Body of pancreas (tissue), 4 donors: ENCODE measurements around the gene PAN3. TPM values are rescaled to one million over a fixed set of nuclear protein-coding genes. Genes with fewer than 3 reads are reported as not detected.

ENCODE experiments used
- ATAC-seq: fragments of 150-250 bp; one replicate; pipeline ENCODE4 v1.9.1; 2016
- DNase-seq, 4 donors: peaks; one replicate each; pipeline ENCODE4 v3.0.0-alpha.2; 2019
- H3K27ac ChIP-seq, 4 donors: fragments of 200-600 bp; sonication (generic); 1 replicate in 3 of 4; 2 replicates in 1 of 4; pipeline versions ENCODE4 v1.5.1 to v1.6.1; 2016 to 2019; ENCODE audit warnings: mild to moderate bottlenecking in 1 of 4, mixed read lengths in 1 of 4, moderate library complexity in 1 of 4
- H3K27me3 ChIP-seq, 2 donors: fragments of 200-600 bp; sonication (generic); one replicate each; pipeline ENCODE4 v1.6.0; 2016; ENCODE audit warnings: mild to moderate bottlenecking in 1 of 2
- H3K36me3 ChIP-seq, 2 donors: fragments of 200-600 bp; sonication (generic); replicated peaks in 1 of 2; 2 replicates each; pipeline ENCODE4 v1.5.1; 2016; ENCODE audit warnings: low read depth in 2 of 2; ENCODE audit not compliant: insufficient read depth in 1 of 2
- H3K4me1 ChIP-seq: fragments of 200-600 bp; sonication (generic); one replicate; pipeline ENCODE4 v1.6.0; 2016
- H3K4me3 ChIP-seq, 2 donors: fragments of 200-600 bp; sonication (generic); 1 replicate in 1 of 2; 2 replicates in 1 of 2; pipeline ENCODE4 v1.5.1; 2016 to 2019
- H3K9me3 ChIP-seq, 3 donors: fragments of 200-600 bp; sonication (generic); 1 replicate in 2 of 3; 2 replicates in 1 of 3; pipeline ENCODE4 v1.5.1; 2016
- POLR2A ChIP-seq, 3 donors: fragments of 450-650 bp; IDR thresholded peaks; one replicate each; pipeline ENCODE4 v1.6.1; 2016; ENCODE audit warnings: antibody characterized with exemption in 3 of 3, mild to moderate bottlenecking in 2 of 3
- WGBS, 2 donors: methylation state at CpG; one replicate each; pipeline ENCODE4 v1.1.5; 2017; 5-methylcytosine and 5-hydroxymethylcytosine counted together
- intact Hi-C: fragments of 100-400 bp; cut with DNase I; formaldehyde crosslinking; loops from one replicate; pipeline ENCODE4 v1.15.1; 2023
- total RNA-seq, 2 donors: library from RNA; depleted of rRNA; stranded (reverse); fragments of >200 nt; gene quantifications; one replicate each; pipeline ENCODE4 v1.1.0, GENCODE V29; 2016
- TF ChIP-seq, protein P1 (sequence below), 7 experiments: fragments of 450-650 bp in 4 of 7; fragments of 200-600 bp in 3 of 7; sonication (generic) in 3 of 7; IDR thresholded peaks; one replicate each; pipeline ENCODE4 v1.5.1; 2016 to 2019; ENCODE audit warnings: antibody characterized with exemption in 7 of 7

PAN3 gene
- total RNA-seq, 2 donors from 2014 or later = 31.4 to 36.3 TPM

DNA sequence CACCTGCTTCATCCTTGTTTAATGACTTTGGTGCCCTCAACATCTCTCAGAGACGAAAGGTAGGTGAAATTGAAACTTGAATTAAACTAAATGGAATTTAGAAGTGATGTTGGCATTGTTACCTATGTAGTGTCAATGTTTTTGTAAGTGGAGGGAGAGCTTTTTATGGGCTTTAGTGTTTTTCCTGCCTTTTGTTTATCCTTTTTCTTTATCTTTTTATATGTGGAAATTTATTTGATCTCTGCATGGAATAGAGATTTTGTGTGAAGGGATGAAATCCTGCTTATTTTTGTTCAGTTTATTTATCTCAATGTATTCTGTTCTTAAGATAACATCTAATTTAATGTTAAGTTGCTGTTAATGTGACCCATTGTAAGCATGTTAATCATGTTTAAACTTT, 39.5 kb downstream of the PAN3 start:
- Histone ChIP-seq H3K27ac (no peak overlapping the region), H3K4me3 (no peak overlapping the region), H3K9me3 (no peaks in the 10 kb centered on the region), H3K36me3 (no peaks in the 10 kb centered on the region), H3K27me3 (no peaks in the 10 kb centered on the region), H3K4me1 (no peaks in the 10 kb centered on the region)
- intact Hi-C loops = no loop called here
- 85 to 90% methylated on average over 1 of the region's 1 CpG for WGBS, 2 donors
- DNase-seq (no peak), ATAC-seq (no peak)
- TF ChIP-seq POLR2A (IDR thresholded peaks at IDR 0.05) = no peak
- TF ChIP-seq, protein P1, sequence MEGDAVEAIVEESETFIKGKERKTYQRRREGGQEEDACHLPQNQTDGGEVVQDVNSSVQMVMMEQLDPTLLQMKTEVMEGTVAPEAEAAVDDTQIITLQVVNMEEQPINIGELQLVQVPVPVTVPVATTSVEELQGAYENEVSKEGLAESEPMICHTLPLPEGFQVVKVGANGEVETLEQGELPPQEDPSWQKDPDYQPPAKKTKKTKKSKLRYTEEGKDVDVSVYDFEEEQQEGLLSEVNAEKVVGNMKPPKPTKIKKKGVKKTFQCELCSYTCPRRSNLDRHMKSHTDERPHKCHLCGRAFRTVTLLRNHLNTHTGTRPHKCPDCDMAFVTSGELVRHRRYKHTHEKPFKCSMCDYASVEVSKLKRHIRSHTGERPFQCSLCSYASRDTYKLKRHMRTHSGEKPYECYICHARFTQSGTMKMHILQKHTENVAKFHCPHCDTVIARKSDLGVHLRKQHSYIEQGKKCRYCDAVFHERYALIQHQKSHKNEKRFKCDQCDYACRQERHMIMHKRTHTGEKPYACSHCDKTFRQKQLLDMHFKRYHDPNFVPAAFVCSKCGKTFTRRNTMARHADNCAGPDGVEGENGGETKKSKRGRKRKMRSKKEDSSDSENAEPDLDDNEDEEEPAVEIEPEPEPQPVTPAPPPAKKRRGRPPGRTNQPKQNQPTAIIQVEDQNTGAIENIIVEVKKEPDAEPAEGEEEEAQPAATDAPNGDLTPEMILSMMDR (IDR thresholded peaks at IDR 0.05) = no peak

DNA sequence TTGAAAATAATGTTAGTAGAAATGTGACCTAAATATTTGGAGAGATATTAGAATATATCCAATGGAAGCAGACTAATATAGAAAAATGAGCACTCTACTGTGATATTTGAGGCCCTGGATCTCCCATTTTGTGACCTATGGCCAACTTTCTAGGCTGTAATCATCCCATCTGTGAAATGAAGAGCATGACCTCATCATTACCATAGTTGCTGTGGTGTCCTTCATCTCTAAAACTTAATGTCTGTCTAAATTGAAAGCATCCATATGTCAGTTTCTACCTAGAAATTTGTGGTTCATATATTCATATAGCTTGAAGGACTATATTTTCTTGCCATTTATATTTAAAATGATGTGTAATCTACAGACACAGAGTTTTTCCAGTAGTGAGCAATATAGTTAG, 41.6 kb downstream of the PAN3 start:
- Histone ChIP-seq H3K27me3 (no peaks in the 10 kb centered on the region), H3K4me3 (no peak overlapping the region), H3K27ac (no peak overlapping the region), H3K36me3 (no peaks in the 10 kb centered on the region), H3K9me3 (no peaks in the 10 kb centered on the region), H3K4me1 (peaks cover 5% of the 10 kb centered on the region)
- ATAC-seq = no peak
- no peak for TF ChIP-seq POLR2A (IDR thresholded peaks at IDR 0.05)
- TF ChIP-seq, protein P1 (IDR thresholded peaks at IDR 0.05) = no peak
- no peak for DNase-seq
- intact Hi-C loops = no loop called here

DNA sequence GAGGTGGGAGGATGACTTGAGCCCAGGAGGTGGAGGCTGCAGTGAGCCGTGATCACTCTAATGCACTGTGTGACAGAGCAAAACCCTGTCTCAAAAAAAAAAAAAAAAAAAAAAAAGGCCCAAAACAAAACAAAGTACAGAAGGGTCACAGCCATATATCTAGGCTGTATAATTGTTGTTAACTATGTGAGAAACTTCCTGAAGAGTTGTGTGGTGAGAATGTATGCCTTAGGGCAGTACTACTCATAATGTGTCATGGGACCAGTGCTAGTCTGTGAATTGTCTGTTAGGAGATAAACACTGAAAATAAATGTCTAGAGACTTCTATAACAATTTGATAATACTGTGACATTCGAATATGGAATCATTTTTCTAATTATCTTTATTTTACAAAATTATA, 43.1 kb downstream of the PAN3 start:
- TF ChIP-seq, protein P1 (IDR thresholded peaks at IDR 0.05) = no peak
- no peak for TF ChIP-seq POLR2A (IDR thresholded peaks at IDR 0.05)
- H3K36me3 ChIP-seq = no peaks in the 10 kb centered on the region
- H3K9me3 ChIP-seq = no peaks in the 10 kb centered on the region
- H3K4me1 ChIP-seq = peaks cover 15% of the 10 kb centered on the region
- no peak overlapping the region for H3K27ac ChIP-seq
- H3K4me3 ChIP-seq = no peak overlapping the region
- ATAC-seq (no peak), DNase-seq (no peak)
- 91 to 97% methylated on average over 2 of the region's 2 CpGs for WGBS, 2 donors
- no peaks in the 10 kb centered on the region for H3K27me3 ChIP-seq
- intact Hi-C loops = no loop called here

DNA sequence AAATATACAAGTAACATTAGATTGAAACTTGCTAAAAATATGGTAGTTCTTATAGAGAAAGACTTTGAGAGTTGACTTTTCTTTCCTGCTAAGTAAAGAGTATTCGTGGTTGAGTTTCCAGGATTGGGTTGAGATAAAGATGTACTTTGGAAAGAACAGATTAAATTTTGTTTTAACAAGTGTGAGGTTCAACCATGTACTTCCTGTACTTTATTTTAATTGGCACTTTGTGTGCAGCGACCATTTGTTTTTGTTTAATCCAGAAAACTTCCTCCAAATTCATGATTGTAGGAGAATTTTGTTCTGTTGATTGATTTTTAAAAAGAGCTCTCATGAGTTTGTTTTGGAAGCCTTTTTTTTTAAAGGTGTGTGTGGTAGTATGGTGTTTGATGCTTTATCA, 46.9 kb downstream of the PAN3 start:
- H3K27ac ChIP-seq = no peak overlapping the region
- no peak overlapping the region for H3K4me3 ChIP-seq
- H3K36me3 ChIP-seq = no peaks in the 10 kb centered on the region
- intact Hi-C loops = no loop called here
- H3K27me3 ChIP-seq = no peaks in the 10 kb centered on the region
- H3K9me3 ChIP-seq = no peaks in the 10 kb centered on the region
- TF ChIP-seq, protein P1 (IDR thresholded peaks at IDR 0.05) = no peak
- no peak for TF ChIP-seq POLR2A (IDR thresholded peaks at IDR 0.05)
- H3K4me1 ChIP-seq = peaks cover 31% of the 10 kb centered on the region
- DNase-seq = no peak
- no peak for ATAC-seq
- WGBS, 2 donors = 22 to 37% methylated on average over 2 of the region's 2 CpGs

DNA sequence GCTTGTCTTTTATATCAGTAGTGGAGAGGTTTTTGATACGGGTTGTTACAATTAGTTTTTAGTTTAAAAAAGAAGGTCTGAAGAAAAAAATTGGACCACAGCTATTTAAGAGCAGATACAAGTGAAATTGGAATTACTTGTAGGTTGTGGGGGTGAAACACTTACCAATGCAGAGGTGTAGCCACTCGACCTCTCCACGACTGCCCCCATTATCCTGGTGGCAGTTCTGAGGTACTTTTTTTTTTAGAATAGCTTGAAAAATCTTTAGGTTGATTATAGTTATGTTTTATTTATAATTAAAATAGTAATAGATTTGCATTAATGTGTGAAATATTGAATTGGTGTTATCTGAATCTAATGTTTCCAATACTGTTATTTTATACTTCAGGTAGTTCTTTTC, 60.7 kb downstream of the PAN3 start:
- DNase-seq (no peak), ATAC-seq (no peak)
- intact Hi-C loops = no loop called here
- TF ChIP-seq POLR2A (IDR thresholded peaks at IDR 0.05) = no peak
- TF ChIP-seq, protein P1 (IDR thresholded peaks at IDR 0.05) = peak in 1 of 7 experiments; percentile 18
- no peaks in the 10 kb centered on the region for H3K27me3 ChIP-seq
- 48 to 56% methylated on average over 3 of the region's 3 CpGs for WGBS, 2 donors
- no peaks in the 10 kb centered on the region for H3K36me3 ChIP-seq
- no peaks in the 10 kb centered on the region for H3K9me3 ChIP-seq
- no peak overlapping the region for H3K27ac ChIP-seq
- peaks cover 5% of the 10 kb centered on the region for H3K4me1 ChIP-seq
- H3K4me3 ChIP-seq = no peak overlapping the region
